ENCODE data around the gene PIEZO2. TPM values are rescaled to one million over a fixed set of nuclear protein-coding genes. Genes with fewer than 3 reads are reported as not detected.

The PIEZO2 gene
- total RNA-seq, 1 donor from 2014 or later = 4.2 TPM

GRCh38 chr18:11162462-11162861 lies 13.1 kb upstream of the PIEZO2 start:
- Histone ChIP-seq H3K4me3 (no peak overlapping the region), H3K36me3 (no peaks in the 10 kb centered on the region), H3F3A (ENCODE audit: low read depth) (no peaks in the 10 kb centered on the region), H4K20me1 (ENCODE audit: low read depth) (no peaks in the 10 kb centered on the region), H3K9ac (no peak overlapping the region), H3K9me3 (ENCODE audit: low read depth) (no peaks in the 10 kb centered on the region), H3K27ac (no peak overlapping the region), H3K4me1 (peaks cover 8% of the 10 kb centered on the region), H3K27me3 (peaks cover 38% of the 10 kb centered on the region), H2AFZ (replicated peaks) (no peak overlapping the region), H3K79me2 (ENCODE audit: low read depth) (no peaks in the 10 kb centered on the region), H3K4me2 (no peak overlapping the region)
- TF ChIP-seq CTCF (IDR thresholded peaks at IDR 0.05) = no peak
- TF ChIP-seq EZH2phosphoT487 (IDR thresholded peaks at IDR 0.05) = no peak
- TF ChIP-seq EZH2 (IDR thresholded peaks at IDR 0.05) = no peak
- Mint-ChIP-seq H3K27ac (no peak overlapping the region), H3K4me3 (no peak overlapping the region), H3K36me3 (no peaks in the 10 kb centered on the region), H3K4me1 (no peaks in the 10 kb centered on the region), H3K27me3 (ENCODE audit: insufficient read depth, low read depth) (peaks cover 3% of the 10 kb centered on the region), H3K9me3 (no peaks in the 10 kb centered on the region)
- DNase-seq (ENCODE audit: low spot score) = no peak

GRCh38 chr18:11160313-11160712 lies 10.9 kb upstream of the PIEZO2 start:
- H3K4me1 ChIP-seq = peaks cover 8% of the 10 kb centered on the region
- H4K20me1 ChIP-seq (ENCODE audit: low read depth) = no peaks in the 10 kb centered on the region
- no peaks in the 10 kb centered on the region for H3K9me3 ChIP-seq (ENCODE audit: low read depth)
- Mint-ChIP-seq H3K36me3 (no peaks in the 10 kb centered on the region), H3K27me3 (ENCODE audit: insufficient read depth, low read depth) (peaks cover 3% of the 10 kb centered on the region), H3K27ac (no peak overlapping the region), H3K4me1 (no peaks in the 10 kb centered on the region), H3K9me3 (no peaks in the 10 kb centered on the region), H3K4me3 (no peak overlapping the region)
- H3K79me2 ChIP-seq (ENCODE audit: low read depth) = no peaks in the 10 kb centered on the region
- no peak overlapping the region for H3K27ac ChIP-seq
- H3F3A ChIP-seq (ENCODE audit: low read depth) = no peaks in the 10 kb centered on the region
- DNase-seq (ENCODE audit: low spot score) = no peak
- TF ChIP-seq CTCF (IDR thresholded peaks at IDR 0.05) (no peak), EZH2 (IDR thresholded peaks at IDR 0.05) (no peak), EZH2phosphoT487 (IDR thresholded peaks at IDR 0.05) (no peak)
- no peak overlapping the region for H3K4me3 ChIP-seq
- peaks cover 31% of the 10 kb centered on the region for H3K27me3 ChIP-seq
- no peak overlapping the region for H2AFZ ChIP-seq (replicated peaks)
- no peak overlapping the region for H3K4me2 ChIP-seq
- no peaks in the 10 kb centered on the region for H3K36me3 ChIP-seq
- no peak overlapping the region for H3K9ac ChIP-seq

- Histone ChIP-seq H3K36me3 (no peaks in the 10 kb centered on the region), H4K20me1 (ENCODE audit: low read depth) (no peaks in the 10 kb centered on the region), H3K79me2 (ENCODE audit: low read depth) (no peaks in the 10 kb centered on the region), H3K4me2 (no peak overlapping the region), H3K9ac (no peak overlapping the region), H3K27me3 (peaks cover 26% of the 10 kb centered on the region), H3F3A (ENCODE audit: low read depth) (no peaks in the 10 kb centered on the region), H3K27ac (no peak overlapping the region), H3K4me3 (no peak overlapping the region), H3K9me3 (ENCODE audit: low read depth) (no peaks in the 10 kb centered on the region), H2AFZ (replicated peaks) (no peak overlapping the region), H3K4me1 (peaks cover 8% of the 10 kb centered on the region)
- Mint-ChIP-seq H3K27me3 (ENCODE audit: insufficient read depth, low read depth) (peaks cover 3% of the 10 kb centered on the region), H3K36me3 (no peaks in the 10 kb centered on the region), H3K27ac (no peak overlapping the region), H3K4me1 (no peaks in the 10 kb centered on the region), H3K4me3 (no peak overlapping the region), H3K9me3 (no peaks in the 10 kb centered on the region)
- no peak for TF ChIP-seq EZH2 (IDR thresholded peaks at IDR 0.05)
- TF ChIP-seq EZH2phosphoT487 (IDR thresholded peaks at IDR 0.05) = no peak
- no peak for TF ChIP-seq CTCF (IDR thresholded peaks at IDR 0.05)
- DNase-seq (ENCODE audit: low spot score) = no peak
Observed at GRCh38 chr18:11159844-11160243, 10.5 kb upstream of the PIEZO2 start.
